Activated CD4-positive, alpha-beta T cell treated with anti-CD3 and anti-CD28 coated beads, Interleukin-2, Interleukin-6, amounts not matched to agents 100 ng/mL and 50 ng/mL, durations not matched to agents 16 hours and 8 hours (primary cell): ENCODE results near the gene GLI1.
"Not testable (repeated sequence)": the region's sequence is repeated elsewhere in the genome, so short reads cannot be mapped to it uniquely, and the experiment has no call there.

Source experiments
- DNase-seq: peaks from one replicate; pipeline ENCODE4 v3.0.0-alpha.2; 2020

The GLI1 gene

DNA sequence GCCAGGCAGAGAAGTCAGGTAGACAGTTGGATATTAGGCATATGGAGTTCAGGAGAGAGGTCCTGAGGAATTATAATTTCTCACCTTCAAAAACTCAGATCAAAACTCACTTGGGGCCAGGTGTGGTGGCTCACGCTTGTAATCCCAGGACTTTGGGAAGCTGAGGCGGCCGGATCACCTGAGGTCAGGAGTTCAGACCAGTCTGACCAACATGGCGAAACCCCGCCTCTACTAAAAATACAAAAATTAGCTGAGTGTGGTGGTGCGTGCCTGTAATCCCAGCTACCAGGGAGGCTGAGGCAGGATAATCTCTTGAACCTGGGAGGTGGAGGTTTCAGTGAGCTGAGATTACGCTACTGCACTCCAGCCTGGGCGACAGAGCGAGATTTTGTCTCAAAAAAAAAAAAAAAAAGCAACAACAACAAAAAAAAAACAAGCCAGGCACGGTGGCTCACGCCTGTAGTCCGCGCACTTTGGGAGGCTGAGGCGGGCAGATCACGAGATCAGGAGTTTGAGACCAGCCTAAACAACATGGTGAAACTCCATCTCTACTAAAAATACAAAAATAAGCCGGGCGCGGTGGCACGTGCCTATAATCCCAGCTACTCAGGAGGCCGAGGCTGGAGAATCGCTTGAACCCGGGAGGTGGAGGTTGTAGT lies 42.9 kb downstream of the GLI1 start:
- not testable (repeated sequence) for DNase-seq

DNA sequence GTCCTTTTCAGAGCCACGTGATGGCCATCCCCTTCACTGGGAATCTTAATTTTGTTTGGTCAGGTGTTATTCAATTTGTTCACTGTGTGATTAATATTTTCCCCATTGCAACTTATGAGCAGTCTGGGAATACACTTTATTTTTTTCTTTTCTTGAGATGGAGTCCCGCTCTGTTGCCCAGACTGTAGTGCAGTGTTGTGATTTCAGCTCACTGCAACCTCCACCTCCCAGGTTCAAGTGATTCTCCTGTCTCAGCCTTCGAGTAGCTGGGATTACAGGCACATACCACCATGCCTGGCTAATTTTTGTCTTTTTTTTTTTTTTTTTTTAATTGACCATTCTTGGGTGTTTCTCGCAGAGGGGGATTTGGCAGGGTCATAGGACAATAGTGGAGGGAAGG lies 47.0 kb downstream of the GLI1 start:
- not testable (repeated sequence) for DNase-seq

DNA sequence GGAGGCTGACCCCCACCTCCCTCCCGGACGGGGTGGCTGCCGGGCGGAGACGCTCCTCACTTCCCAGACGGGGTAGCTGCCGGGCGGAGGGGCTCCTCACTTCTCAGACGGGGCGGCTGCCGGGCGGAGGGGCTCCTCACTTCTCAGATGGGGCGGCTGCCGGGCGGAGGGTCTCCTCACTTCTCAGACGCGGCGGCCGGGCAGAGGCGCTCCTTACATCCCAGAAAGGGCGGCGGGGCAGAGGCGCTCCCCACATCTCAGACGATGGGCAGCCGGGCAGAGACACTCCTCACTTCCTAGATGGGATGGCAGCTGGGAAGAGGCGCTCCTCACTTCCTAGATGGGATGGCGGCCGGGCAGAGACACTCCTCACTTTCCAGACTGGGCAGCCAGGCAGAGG lies 48.2 kb downstream of the GLI1 start:
- not testable (repeated sequence) for DNase-seq

DNA sequence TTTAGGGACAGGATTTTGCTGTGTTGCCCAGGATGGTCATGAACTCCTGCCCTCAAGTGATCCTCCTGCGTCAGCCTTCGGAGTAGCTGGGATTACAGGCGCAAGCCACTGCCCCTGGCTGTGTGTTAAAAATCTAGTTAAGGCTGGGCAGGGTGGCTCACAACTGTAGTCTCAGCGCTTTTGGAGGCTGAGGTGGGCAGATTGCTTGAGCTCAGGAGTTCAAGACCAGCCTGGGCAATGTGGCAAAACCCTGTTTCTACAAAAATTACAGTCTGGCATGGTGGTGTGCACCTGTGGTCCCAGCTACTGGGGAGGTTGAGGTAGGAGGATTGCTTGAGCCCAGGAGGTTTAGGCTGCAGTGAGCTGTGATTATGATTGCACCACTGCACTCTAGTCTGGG lies 51.6 kb downstream of the GLI1 start:
- DNase-seq: no peak

DNA sequence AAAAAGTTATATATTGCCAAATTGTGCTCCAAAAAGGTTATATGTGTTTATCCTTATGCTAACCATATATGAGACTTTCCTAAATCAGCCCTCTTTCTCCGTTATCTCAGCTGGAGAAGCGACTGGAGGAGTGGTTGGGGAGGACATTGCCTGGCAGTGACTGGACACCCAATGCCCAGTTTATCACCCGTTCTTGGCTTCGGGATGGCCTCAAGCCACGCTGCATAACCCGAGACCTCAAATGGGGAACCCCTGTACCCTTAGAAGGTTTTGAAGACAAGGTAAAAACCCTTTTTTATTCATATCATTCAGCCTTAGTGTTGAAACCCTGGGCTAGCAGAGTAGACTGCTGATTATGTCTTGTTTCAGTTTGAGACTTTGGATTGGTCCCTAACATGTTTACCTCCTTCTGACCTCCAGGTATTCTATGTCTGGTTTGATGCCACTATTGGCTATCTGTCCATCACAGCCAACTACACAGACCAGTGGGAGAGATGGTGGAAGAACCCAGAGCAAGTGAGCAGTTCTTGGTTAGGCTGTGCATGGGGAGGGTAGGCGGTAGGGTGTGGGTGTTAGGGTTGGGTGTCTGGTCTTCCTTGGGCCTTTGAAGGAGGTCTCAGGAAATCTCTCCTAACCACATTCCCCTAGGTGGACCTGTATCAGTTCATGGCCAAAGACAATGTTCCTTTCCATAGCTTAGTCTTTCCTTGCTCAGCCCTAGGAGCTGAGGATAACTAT lies 52.2 kb downstream of the GLI1 start:
- DNase-seq: no peak

DNA sequence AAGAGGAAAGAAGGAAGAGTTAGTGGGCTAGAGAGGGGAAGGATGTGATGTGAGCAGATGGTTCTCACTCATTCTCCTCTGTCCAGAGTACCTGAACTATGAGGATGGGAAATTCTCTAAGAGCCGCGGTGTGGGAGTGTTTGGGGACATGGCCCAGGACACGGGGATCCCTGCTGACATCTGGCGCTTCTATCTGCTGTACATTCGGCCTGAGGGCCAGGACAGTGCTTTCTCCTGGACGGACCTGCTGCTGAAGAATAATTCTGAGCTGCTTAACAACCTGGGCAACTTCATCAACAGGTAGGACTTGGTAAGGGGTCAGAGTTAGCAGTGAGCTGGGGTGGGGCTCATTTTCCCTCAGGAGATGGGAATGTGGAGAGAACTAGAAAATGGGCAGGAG lies 53.1 kb downstream of the GLI1 start:
- no peak for DNase-seq

DNA sequence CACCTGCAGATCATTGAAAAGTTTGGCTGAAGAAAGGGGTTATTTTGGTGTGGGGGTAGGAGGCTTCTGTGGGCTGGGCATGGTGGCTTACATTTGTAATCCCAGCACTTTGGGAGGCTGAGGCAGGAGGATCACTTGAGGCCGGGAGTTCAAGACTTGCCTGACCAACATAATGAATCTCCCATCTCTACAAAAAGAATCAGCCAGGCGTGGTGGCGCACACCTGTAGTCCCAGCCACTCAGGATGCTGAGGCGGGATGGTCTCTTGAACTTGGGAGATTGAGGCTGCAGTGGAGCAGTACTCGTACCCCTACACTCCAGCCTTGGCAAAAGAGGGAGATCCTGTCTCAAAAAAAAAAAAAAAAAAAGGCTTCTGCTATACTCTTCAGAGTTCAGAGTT lies 53.7 kb downstream of the GLI1 start:
- no peak for DNase-seq

DNA sequence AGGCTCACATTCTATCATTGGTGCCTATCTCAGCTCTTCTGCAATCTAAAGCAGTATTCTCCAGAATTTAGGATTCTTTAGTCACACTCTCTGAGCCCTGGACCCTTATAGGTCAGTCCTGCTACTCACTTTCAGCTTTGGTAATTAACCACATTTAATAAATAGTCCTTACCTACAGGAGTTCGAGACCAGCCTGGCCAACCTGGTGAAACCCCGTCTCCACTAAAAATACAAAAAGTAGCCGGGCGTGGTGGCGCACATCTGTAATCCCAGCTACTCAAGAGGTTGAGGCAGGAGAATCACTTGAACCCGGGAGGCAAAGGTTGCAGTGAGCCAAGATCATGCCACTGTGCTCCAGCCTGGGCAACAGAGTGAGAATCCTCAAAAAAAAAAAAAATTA lies 54.1 kb downstream of the GLI1 start:
- not testable (repeated sequence) for DNase-seq

DNA sequence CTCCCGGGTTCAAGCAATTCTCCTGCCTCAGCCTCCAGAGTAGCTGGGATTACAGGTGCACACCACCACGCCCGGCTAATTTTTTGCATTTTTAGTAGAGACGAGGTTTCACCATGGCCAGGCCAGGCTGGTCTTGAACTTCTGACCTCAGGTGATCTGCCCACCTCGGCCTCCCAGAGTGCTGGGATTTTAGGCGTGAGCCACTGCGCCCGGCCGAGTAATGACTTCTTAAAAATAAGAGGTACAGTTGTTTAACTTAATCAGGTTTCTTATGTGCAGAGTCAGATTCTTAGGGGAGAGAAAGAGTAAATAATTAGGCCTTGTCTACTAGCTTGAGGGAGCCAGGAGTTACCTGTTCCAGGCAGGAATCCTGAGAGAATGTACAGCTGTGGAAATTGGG lies 54.7 kb downstream of the GLI1 start:
- not testable (repeated sequence) for DNase-seq

DNA sequence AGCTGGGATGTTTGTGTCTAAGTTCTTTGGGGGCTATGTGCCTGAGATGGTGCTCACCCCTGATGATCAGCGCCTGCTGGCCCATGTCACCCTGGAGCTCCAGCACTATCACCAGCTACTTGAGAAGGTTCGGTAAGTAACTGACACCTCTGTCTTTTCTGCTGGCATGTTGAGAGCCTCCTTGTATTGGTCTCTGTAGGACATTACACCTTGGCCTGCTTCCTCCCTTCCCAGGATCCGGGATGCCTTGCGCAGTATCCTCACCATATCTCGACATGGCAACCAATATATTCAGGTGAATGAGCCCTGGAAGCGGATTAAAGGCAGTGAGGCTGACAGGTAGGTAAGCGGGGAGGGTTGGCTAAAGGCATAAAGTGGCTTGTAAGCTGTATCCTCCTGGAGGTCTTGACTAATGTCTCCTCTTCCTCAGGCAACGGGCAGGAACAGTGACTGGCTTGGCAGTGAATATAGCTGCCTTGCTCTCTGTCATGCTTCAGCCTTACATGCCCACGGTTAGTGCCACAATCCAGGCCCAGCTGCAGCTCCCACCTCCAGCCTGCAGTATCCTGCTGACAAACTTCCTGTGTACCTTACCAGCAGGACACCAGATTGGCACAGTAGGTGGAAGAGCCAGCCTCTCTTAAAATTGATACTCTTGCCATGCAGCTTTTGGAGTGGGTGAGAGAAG lies 55.3 kb downstream of the GLI1 start:
- no peak for DNase-seq

DNA sequence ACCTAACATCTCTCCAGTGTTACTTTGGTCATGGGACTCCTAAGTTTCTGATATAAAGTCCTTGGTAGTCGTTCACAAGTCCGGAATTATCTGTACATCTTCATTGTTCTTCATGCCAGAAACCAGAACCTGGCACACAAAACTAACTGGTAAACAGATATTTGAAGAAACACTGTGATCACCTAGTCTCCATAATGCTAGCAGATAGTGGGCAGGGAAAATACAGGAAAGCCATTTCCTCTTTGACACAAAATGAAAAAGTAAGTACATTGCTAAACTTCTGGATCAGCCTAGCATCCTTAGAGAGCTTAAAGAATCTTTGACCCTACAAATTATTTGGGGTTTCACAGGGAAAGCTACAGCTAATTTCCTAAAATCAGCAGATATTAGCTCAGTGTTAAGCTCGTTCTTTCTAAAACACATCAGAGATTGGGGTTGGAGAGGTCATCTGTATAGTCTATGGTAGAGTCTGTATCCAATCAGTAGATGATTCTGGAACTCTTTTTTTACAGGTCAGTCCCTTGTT lies 55.9 kb downstream of the GLI1 start:
- no peak for DNase-seq

DNA sequence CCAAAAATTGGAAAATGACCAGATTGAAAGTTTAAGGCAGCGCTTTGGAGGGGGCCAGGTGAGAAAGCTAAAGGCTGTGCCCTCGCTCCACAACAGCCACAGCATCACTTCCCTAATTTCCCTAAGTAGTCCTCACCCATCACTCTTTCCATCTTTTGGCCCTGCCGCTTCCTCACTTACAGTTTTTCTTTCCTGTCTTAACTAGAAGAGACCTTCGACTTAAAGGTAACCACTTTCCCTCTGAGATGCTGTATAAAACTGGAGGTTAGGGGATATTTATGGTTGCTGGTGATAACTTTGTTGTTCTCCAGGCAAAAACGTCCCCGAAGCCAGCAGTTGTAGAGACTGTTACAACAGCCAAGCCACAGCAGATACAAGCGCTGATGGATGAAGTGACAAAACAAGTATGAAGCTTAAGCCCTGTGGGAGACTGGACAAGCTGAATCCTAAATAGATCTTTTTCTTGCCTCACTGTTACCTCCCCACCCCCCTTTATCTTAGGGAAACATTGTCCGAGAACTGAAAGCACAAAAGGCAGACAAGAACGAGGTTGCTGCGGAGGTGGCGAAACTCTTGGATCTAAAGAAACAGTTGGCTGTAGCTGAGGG lies 56.5 kb downstream of the GLI1 start:
- DNase-seq: no peak

DNA sequence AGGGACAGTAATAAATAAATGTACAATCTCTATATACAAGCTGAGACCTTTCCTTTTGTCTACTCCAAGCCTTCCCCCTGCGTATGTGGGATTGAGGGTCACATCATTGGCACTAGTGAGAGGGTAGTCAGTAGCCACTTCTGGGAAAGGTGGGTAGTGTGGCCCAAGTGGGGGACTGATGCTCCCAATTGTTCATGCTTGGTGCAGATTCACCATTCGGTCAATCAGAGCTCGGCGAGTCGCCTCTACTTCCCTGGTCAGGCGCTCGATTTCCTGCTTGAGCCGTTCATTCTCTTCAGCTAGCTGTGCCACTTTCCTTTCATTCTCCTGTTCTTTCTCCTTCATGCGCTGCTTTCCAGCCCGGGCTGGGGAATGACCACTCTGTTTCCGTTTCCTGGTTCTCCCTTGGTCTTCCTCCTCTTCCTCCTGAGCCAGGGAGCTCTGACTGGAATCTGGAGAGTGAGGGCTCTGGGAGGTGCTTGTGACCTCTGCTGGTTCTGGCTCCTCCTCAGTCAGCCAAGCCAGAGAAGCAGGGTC lies 57.1 kb downstream of the GLI1 start:
- DNase-seq: no peak

DNA sequence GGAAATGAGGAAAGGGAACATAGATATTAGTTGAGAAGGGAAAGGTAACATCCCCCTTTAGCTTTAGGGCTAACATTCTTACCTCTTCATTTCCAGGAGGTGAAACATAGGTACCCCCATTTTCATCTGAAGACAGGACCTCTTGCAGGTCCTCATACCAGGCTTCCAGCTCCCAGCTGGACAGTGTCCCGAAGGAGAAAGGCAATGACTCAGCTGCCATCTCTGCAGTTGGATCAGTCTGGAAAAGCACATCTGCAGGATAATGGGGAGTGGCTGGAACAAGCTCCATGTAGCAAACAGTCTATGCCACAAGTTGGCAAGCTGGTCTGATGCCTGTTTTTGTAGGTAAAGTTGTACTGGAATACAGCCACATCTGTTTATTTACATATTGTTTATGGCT lies 57.6 kb downstream of the GLI1 start:
- no peak for DNase-seq

DNA sequence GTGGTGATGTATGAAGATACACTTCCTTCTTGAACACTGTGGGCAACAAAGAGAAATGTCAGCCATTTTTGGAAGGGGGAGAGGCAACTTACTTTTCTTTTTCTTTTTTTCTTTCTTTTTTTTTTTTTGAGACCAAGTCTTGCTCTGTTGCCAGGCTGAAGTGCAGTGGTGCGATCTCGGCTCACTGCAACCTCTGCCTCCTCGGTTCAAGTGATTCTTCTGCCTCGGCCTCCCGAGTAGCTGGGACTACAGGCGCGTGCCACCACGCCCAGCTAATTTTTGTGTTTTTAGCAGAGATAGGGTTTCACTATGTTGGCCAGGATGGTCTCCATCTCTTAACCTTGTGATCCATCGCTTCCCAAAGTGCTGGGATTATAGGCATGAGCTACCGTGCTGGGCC lies 58.1 kb downstream of the GLI1 start:
- not testable (repeated sequence) for DNase-seq

DNA sequence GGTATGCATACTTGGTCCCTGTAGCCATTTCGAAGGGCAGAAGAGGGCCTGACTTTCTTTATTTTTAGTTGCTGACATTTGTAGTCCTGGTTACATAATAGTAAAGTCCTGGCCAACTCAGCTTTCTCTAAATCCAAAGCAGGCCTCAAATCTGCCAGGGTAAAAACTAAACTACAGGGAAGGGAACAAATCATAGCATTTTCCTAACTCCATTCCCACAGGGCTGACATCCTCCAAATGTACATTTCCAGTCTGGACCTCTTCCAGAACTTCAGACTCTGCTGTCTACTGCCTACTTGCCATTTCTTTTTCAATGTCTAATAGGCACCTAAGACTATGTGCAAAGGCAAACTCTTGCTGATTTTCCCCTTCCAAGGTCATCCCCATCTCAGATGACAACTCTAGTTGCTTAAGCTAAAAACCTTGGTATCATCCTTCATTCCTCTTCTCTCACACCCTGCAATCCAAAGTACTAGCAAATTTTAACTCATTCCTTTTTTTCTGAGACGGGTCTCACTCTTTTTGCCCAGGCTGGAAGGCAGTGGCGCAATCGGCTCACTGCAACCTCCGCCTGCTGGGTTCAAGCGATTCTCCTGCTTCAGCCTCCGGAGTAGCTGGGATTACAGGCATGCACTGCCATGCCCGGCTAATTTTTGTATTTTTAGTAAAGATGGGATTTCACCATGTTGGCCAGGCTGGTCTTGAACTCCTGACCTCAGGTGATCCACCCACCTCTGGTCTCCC lies 58.8 kb downstream of the GLI1 start:
- DNase-seq: no peak

DNA sequence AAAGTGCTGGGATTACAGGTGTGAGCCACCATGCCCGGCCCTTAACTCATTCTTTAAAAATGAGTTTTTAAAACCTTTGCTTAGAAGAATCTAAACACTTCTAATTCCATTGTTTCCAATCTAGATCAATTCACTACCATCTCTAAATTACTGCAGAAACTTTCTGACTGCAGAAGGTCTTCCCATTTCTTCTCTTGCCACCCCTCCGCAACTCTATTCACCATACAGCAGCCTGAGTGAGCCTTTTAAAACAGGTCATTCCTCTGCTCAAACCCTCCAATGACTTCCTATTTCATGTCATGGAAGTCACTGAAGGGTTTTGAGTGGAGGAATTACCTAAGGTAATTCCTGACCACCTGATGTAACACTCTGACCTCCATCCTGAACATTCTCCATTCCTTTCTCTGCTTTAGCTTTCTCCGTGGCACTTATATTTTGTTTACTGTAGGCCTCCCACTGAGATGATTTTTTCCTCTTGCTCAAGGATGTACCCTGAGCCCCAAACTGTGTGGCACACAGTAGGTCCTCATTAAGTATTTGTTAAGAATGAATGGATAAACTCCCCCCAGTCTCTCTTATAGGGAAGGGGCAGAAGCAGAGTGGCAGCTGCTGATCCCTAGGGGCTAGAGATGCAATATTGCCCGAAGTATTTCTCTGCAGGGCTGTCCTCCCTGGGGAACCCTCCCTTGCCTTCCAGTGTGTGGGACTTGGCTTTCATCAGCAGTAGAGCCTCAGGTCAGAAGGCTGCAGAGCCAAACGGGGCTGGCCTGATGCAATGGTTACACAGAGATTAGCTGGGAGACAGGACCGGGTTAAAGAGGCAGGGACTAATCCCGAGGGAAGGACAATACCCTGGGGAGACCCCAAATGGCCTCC lies 59.6 kb downstream of the GLI1 start:
- DNase-seq: peak; percentile 36

DNA sequence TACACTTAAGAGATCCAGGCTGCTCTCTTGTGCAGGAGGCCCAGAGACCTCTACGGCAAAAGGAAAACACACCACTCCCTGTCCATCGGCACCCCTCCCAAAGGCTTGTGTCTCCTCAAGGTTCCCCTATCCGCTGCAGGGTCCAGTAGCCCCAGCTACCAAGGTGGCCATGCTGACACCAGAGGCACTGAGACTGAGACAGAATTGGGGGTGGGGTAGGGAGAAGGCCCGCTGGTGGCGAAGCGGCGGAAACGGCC lies 60.1 kb downstream of the GLI1 start:
- DNase-seq: peak; percentile 50

DNA sequence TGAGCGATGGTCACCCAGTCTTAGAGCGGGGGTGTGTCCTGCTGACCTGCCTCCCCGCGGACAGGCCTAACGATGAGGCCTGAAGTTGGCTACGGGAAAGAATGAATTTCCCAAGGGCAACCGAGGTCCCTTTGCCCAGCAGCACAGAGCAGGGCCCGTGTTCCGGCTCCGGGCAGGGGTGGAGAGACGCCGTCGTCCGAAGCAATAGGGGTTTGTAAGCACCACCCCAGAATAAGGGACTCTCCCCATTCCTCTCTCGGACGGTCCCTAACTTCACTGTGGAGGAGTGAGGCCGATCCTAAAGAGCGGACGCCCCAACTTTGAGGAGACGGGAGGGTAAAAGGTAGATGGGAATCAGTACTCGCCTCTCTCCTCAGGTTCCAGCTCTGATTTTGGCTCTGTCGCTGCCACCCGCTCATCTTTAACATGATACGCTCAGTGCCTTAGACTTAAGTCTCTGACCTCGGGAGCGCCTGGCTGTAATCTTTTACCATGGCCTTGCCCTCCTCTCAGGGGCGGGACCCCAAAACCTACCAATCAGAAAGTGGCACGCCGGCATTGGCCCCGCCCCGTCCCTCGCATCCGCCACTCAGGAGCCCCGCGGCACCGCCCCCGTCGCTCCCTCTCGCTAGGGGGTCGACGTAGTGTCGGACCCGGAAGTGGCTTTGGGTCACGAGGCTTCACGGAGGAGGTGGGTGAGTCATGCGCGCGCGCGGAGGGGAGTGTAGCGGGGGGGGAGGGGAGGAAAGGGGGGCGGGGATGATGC lies 60.7 kb downstream of the GLI1 start, which contains the start of gene DDIT3:
Gene DDIT3 (minus strand): TSS at position 462 of the 766 bp plus-strand sequence. CDS start 3,108 bp downstream, outside the sequence.
- DNase-seq: peak; percentile 100

DNA sequence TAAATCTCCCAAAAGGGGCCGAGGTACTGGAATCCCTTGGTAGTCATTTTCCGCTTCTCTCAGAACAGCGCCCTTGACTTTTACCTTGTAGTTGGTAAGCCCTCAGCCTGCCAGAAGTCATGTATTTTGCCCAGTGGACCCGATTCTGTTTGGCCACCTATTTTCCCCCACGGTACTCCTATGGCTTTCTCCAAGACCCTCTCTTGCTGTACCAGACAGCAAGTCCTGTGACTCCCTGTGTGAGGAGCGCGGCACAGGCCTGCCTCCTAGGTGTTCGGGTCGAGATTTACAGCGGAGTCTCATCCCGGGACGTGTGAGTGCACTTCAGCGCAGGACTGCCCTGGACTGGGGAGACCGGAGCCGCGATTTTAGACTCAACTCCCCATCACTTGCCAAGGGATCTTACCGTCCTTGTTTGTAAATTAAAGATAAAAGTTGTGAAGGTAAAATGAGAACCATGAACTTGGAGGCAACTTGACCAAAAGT lies 62.0 kb downstream of the GLI1 start:
- DNase-seq: no peak
